HFFc6 (cell line): ENCODE data around the gene TCEAL4. TPM values are rescaled to one million over a fixed set of nuclear protein-coding genes. Genes with fewer than 3 reads are reported as not detected.
A peak's percentile ranks its signal among the peaks of the same experiment; 100 is the strongest.

Experiments
- DNase-seq: peaks from one replicate; pipeline ENCODE4 v3.0.0-alpha.2; 2018
- H3K27ac Mint-ChIP-seq: 2 replicates; pipeline ENCODE4 v1.8.0; 2020; ENCODE audit warnings: mild to moderate bottlenecking, mixed read lengths
- H3K27me3 Mint-ChIP-seq: 2 replicates; pipeline ENCODE4 v1.8.0; 2021; ENCODE audit warnings: mild to moderate bottlenecking, moderate library complexity, mixed read lengths; ENCODE audit not compliant: insufficient read depth
- H3K36me3 Mint-ChIP-seq: 2 replicates; pipeline ENCODE4 v1.8.0; 2021; ENCODE audit warnings: low read depth, mixed read lengths
- H3K4me1 Mint-ChIP-seq: 2 replicates; pipeline ENCODE4 v1.8.0; 2020; ENCODE audit warnings: low read depth, mixed read lengths
- H3K4me3 Mint-ChIP-seq: 2 replicates; pipeline ENCODE4 v1.8.0; 2020; ENCODE audit warnings: mild to moderate bottlenecking, moderate library complexity, mixed read lengths
- H3K9me3 Mint-ChIP-seq: 2 replicates; pipeline ENCODE4 v1.8.0; 2020; ENCODE audit warnings: mild to moderate bottlenecking, mixed read lengths
- total RNA-seq, 6 experiments: library from RNA; stranded (reverse); fragmentation: NEBNext Ultra II Directional; extraction: Animal tissue kit (Norgen Biotek cat#: 25700); gene quantifications; 2 replicates in 1 of 6; 3 replicates in 5 of 6; pipeline ENCODE4 v1.2.3, GENCODE V29; 2021
- TF ChIP-seq, protein P1 (sequence below): fragments of 200-600 bp; sonication (generic); IDR thresholded peaks from 2 replicates; pipeline ENCODE4 v1.5.0; 2021; ENCODE audit warnings: antibody characterized with exemption, mild to moderate bottlenecking

The TCEAL4 gene
- total RNA-seq, 6 experiments from 2014 or later, result 92.4 to 119 (median 118) TPM

DNA sequence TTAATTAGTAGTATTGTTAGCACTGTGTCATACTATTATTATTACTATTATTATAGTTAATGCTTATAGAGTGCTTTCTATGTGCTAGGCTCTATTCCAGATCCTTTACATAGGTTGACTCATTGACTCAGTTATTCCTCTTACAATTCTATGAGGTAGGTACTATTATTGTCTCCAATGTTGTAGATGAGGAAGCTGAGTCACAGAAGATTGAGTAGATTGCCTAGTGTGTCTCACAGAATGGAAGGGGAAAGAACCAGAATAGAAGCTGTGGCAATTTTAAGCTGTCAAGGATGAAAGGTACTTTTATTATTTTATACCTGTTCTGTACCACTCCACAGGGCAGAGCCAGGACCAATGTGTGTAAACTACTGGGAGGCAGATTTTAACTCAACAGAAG, 41.5 kb downstream of the TCEAL4 start:
- peak overlapping the region; percentile 73 for H3K4me3 Mint-ChIP-seq
- no peaks in the 10 kb centered on the region for H3K9me3 Mint-ChIP-seq
- peaks cover 38% of the 10 kb centered on the region for H3K4me1 Mint-ChIP-seq
- H3K27ac Mint-ChIP-seq, result peak overlapping the region; percentile 82
- no peaks in the 10 kb centered on the region for H3K27me3 Mint-ChIP-seq
- TF ChIP-seq, protein P1, sequence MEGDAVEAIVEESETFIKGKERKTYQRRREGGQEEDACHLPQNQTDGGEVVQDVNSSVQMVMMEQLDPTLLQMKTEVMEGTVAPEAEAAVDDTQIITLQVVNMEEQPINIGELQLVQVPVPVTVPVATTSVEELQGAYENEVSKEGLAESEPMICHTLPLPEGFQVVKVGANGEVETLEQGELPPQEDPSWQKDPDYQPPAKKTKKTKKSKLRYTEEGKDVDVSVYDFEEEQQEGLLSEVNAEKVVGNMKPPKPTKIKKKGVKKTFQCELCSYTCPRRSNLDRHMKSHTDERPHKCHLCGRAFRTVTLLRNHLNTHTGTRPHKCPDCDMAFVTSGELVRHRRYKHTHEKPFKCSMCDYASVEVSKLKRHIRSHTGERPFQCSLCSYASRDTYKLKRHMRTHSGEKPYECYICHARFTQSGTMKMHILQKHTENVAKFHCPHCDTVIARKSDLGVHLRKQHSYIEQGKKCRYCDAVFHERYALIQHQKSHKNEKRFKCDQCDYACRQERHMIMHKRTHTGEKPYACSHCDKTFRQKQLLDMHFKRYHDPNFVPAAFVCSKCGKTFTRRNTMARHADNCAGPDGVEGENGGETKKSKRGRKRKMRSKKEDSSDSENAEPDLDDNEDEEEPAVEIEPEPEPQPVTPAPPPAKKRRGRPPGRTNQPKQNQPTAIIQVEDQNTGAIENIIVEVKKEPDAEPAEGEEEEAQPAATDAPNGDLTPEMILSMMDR, result no peak
- peaks cover 5% of the 10 kb centered on the region; the same call in 1 of the 2 replicates for H3K36me3 Mint-ChIP-seq
- peak; percentile 47 for DNase-seq

DNA sequence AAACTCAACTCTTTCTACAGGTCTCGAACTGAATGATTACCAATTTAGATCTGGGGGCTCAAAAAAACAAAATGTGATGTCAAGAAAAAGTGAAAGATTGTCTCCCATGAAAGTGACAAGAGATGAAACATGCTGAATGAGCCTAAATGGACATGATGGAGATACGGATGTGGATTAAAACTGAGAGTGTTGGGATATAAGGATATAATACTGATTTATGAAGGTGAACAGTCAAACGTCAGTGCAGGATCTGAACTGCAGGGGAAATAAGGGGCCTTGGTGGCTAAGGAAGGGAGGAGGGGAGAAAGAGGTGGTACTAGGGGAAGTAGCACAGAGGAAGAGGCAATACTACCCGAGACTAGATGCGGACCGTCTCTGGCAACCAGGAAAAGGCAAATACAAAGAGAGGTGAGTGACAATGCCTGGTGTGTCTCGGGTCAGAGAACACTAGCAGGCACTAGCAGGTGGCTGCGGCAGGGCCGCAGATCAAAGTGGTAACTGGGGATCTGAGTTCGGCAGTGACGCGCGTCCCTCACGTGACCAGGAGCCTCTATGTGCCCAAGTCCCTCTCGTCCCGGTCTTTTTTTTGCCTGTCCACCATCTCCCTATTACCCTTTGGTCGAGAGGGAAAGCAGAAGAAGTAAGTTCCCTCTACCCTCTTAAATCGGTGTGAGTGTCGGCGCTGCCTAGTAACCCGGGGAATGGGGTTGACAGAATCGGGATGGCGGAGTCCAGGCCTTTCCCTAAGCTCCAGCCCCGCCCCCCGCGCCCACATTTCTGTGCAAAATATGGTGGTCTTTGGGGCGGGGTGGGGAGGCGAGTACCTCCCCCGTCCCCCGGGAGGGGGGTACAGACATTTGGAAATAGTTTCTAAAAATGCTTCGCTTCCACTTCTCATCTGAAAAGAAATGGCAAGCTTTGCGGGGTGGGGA, 43.3 kb downstream of the TCEAL4 start, which contains the start of gene TCEAL1:
TCEAL1 (plus strand) TSS at position 590 of the 932 bp plus-strand sequence. CDS start 942 bp downstream, outside the sequence.
- Mint-ChIP-seq H3K36me3 (peaks cover 5% of the 10 kb centered on the region; the same call in 1 of the 2 replicates), H3K27ac (peak within 1 kb of the TSS; percentile 84), H3K9me3 (no peaks in the 10 kb centered on the region), H3K4me1 (peaks cover 38% of the 10 kb centered on the region), H3K27me3 (no peaks in the 10 kb centered on the region), H3K4me3 (peak within 1 kb of the TSS; percentile 92)
- TF ChIP-seq, protein P1, result no peak
- no peak for DNase-seq

DNA sequence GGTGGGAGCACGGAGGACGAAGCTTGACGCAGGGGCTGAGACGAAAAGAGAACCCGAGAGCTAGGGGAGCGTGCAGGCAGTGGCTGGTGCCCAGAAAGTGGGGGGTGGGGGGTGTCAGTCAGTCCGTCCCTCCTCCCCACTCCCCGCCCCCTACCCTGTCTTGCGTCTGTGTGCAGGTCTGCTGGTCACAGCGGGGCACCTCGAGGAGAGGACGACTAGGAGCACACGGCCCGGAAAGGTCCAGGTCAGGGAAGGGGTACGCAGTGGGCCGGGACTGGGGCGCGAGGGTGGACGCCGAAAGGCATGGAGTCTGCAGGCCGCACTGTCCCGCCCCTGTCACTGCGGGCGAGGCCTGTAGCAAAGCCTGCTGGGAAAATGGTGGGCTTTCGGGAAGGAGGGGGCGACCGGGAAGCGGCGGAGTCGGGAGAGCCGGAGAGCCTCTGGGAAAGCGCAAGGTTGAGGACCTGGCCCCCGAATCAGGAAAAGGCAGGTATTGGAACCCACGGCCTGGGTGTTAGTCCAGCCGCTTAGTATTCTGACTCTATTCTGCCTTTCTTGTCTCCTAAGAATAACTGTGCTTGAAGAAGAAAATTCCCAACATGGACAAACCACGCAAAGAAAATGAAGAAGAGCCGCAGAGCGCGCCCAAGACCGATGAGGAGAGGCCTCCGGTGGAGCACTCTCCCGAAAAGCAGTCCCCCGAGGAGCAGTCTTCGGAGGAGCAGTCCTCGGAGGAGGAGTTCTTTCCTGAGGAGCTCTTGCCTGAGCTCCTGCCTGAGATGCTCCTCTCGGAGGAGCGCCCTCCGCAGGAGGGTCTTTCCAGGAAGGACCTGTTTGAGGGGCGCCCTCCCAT, 44.2 kb downstream of the TCEAL4 start:
- Mint-ChIP-seq H3K36me3 (peaks cover 5% of the 10 kb centered on the region; the same call in 1 of the 2 replicates), H3K27me3 (no peaks in the 10 kb centered on the region), H3K27ac (peak overlapping the region; percentile 84), H3K4me3 (peak overlapping the region; percentile 92), H3K4me1 (peaks cover 34% of the 10 kb centered on the region), H3K9me3 (no peaks in the 10 kb centered on the region)
- DNase-seq, result peak; percentile 53
- TF ChIP-seq, protein P1, result peak; percentile 73

DNA sequence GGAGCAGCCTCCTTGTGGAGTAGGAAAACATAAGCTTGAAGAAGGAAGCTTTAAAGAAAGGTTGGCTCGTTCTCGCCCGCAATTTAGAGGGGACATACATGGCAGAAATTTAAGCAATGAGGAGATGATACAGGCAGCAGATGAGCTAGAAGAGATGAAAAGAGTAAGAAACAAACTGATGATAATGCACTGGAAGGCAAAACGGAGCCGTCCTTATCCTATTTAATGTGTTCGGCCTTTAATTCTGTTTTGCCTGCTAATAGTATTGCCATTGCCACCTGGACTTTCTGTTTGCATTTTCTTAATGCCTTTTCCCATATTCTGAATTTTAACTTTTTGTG, 44.8 kb downstream of the TCEAL4 start:
- Mint-ChIP-seq H3K27ac (peak overlapping the region; percentile 84), H3K4me1 (peaks cover 35% of the 10 kb centered on the region), H3K4me3 (peak overlapping the region; percentile 92), H3K27me3 (no peaks in the 10 kb centered on the region), H3K9me3 (no peaks in the 10 kb centered on the region), H3K36me3 (peaks cover 5% of the 10 kb centered on the region; the same call in 1 of the 2 replicates)
- TF ChIP-seq, protein P1, result peak; percentile 34
- no peak for DNase-seq

DNA sequence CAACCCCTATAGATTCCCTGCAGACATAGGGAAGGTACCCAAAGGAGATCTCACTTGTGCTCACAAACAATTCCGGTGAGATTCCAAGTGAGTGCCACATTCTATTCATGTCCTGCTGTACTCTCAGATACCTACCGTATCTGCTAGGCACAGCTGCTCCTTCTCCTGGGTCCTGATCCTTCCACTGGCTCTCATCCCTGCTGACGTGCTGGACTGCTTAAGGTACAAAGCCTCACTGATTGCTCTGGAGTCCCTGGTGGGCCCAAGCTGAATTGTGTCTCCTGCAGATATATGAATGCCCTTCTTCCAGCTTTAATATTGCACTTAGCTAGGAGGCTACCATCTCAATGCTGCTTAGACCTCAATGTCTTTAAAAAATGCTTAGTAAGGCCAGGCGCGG, 45.8 kb downstream of the TCEAL4 start:
- peaks cover 5% of the 10 kb centered on the region; the same call in 1 of the 2 replicates for H3K36me3 Mint-ChIP-seq
- H3K9me3 Mint-ChIP-seq, result no peaks in the 10 kb centered on the region
- TF ChIP-seq, protein P1, result no peak
- H3K4me3 Mint-ChIP-seq, result peak overlapping the region; percentile 46
- DNase-seq, result no peak
- no peaks in the 10 kb centered on the region for H3K27me3 Mint-ChIP-seq
- H3K27ac Mint-ChIP-seq, result no peak overlapping the region
- peaks cover 34% of the 10 kb centered on the region for H3K4me1 Mint-ChIP-seq
